Activated naive CD4-positive, alpha-beta T cell (primary cell): Measurements from ENCODE around the gene SPA17.
A peak's percentile ranks its signal among the peaks of the same experiment; 100 is the strongest.

Experiments
- DNase-seq, 4 experiments: peaks; one replicate each; lab custom pipeline; 2025; lab: John Stamatoyannopoulos, UW

Gene SPA17

DNA sequence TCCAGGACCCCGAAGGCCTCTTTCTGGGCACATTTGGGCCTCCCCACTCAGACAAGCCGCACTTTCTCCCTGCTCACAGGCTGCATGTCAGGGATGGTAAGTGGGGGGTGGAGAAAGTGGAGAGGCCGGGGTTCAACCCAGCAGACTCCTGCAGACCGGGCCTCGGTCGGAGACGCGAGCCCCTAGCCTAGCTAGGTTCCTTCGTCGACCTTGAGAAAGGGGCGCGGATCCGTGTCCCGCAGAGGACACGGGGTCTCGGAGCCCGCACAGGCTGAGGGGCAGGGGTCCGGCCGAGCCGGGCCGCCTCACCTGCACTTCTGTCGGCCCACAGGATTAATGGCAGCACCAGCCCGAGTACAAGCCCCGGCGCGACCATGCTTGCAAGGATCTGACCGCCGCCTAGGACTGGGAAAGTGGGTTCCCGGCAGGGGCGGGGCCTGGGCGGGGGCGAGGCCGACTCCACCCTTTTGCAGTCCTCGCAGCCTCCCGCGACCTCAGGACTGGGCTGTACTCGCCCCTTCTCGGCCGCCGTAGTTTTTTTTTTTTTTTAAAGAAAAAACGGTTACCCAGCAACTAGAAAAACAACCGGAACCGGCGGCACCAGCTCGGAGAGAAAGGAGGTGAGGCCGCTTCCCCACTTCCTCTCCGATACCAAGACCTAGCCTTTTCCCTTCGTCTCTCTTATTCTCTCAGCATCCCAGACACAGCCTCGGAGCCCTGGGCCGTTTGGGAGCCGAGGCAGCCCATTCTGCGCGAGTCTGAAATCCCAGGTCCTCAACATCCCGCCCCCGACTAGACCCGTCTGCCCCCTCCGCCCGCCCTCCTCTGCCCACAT, at the start of gene SPA17, which contains the start of gene SIAE:
SPA17 (plus strand) TSS at position 572 of the 835 bp plus-strand sequence. CDS start 1,361 bp downstream, outside the sequence.
SIAE (minus strand) TSS at position 407 of the 835 bp plus-strand sequence; CDS start at position 376, 31 bp downstream.
- DNase-seq: peak; percentile 59 to 74 (median 64)

GRCh38 chr11:124625504-124626168, 48.1 kb upstream of the SPA17 start:
- no peak for DNase-seq

GRCh38 chr11:124627546-124627945, 46.2 kb upstream of the SPA17 start:
- no peak for DNase-seq

DNA sequence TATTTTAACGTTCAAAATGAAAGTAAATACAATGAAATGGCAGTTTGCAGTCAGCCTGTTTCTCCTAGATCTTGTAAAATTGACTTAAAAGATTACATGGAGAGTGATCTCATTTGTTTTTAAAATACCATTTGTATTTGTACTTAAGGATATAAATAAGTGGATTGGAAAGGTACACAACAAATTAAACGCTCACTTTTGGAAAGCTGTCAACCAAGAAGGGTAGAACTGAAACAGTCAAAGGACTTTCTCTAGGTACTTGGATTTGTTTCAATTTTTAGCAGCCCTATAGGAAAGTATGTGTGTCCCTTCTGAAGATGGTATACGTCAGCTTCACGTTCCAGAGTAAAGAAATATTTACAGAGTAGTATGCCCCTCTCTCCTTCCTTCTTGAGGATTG, 43.7 kb upstream of the SPA17 start:
- no peak for DNase-seq

- no peak for DNase-seq
Observed at GRCh38 chr11:124633355-124633754, 40.3 kb upstream of the SPA17 start.

- no peak for DNase-seq
Observed at GRCh38 chr11:124635932-124636331, 37.8 kb upstream of the SPA17 start.

- DNase-seq: no peak
Observed at GRCh38 chr11:124638500-124638899, 35.2 kb upstream of the SPA17 start.

DNA sequence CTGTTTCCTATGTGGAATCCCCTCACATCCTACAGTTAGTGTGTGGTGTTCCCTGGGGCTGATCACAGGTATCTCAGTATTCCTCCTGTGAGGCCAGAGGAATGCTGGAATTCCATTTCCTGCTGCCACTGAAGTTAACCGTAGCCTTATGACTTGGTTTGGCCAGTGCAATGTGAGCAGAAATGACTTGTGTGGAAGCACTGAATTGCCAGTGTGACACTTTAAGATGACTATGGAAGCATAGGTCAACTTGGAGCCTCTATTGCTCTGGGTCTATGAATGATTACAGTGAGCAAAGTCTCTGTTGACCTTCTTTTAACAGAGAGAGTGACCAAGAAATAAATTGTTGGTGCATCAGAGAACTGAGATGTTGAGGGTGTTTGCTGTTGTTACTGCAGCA, 34.5 kb upstream of the SPA17 start:
- no peak for DNase-seq

- no peak for DNase-seq
Observed at GRCh38 chr11:124640666-124641065, 33.0 kb upstream of the SPA17 start.

GRCh38 chr11:124642628-124643027, 31.1 kb upstream of the SPA17 start:
- DNase-seq: no peak

DNA sequence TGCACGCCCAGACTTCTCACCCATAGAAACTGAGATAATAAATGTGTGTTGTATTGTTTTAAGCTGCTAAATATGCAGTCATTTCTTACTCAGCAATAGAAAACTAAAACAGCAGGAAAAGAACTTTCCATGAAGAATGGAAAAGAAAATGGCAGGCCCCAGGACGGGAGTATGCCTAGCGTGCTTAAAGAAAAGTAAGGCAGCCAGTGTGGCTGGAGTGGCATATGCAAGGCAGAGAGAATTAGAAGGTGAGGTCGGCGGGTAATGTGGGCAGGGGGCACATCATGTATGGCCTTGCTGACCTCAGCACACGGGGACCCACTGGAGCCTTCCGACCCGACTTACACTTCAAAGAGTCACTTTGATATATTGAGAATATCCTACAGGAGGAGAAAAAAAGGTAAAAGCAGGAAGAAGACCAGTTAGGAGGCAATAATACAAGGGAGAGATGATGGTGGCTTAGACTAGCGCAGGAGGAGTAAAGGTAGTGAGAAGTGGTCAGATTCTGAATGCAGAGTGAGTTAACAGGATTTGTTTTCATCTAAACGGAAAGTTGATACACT, 30.6 kb upstream of the SPA17 start:
- no peak for DNase-seq

DNA sequence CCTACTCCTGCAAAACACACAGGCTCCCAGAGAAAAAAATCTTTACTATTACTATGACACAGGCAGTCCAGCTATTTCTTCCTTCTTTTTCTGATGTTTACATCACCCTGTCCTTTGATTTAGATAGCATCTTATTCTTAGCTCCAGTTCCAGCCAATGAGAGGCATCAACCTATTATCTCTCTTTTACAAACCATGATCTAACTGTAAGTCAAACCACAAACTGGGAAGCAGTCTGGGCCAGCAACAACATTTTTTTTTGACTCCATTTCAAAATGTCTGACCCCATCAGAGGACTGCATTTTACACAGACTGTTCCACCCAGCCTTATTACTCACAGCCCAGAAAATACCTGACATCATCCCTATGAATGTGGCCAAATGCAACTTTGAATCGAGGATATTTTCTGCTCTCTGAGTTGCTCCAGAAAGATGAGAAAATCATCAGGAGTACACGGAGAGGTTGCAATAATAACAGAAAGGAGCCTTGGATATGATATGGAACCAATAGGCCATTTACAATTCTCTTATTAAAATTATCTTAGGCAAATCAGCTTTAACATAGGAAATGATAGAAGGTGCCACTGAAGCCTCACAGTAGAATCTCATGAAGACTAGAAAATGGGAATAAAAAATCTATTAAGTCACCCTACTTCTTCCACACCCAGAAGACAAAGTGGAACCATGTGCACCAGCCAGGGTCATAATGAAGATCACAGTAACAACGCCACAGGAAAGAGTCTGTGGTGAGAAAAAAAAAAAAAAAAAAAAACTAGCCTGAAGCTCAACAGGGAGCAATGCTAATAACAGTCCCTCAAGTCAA, 29.9 kb upstream of the SPA17 start:
- DNase-seq: no peak

- no peak for DNase-seq
Observed at GRCh38 chr11:124644426-124645280, 29.1 kb upstream of the SPA17 start.

DNA sequence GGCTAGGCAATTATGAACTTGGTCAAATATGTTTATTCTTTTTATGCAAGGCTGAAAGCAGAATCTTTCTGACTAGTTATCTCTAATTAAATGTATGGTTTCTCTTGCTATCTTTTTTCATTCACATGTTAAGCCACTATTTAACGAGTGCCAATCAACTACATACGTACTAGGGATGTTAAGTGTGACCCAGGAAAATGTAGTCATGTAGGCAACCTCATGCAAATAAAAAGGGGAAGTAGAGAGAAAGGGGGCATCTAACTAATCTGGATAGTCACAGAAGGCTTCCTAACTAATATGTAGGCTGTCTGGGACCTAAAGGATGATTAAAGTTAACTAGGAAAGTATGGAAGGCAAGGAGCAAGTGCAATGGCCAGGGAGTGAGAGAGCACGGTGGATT, 27.6 kb upstream of the SPA17 start:
- no peak for DNase-seq

- no peak for DNase-seq
Observed at GRCh38 chr11:124648610-124649009, 25.1 kb upstream of the SPA17 start.

DNA sequence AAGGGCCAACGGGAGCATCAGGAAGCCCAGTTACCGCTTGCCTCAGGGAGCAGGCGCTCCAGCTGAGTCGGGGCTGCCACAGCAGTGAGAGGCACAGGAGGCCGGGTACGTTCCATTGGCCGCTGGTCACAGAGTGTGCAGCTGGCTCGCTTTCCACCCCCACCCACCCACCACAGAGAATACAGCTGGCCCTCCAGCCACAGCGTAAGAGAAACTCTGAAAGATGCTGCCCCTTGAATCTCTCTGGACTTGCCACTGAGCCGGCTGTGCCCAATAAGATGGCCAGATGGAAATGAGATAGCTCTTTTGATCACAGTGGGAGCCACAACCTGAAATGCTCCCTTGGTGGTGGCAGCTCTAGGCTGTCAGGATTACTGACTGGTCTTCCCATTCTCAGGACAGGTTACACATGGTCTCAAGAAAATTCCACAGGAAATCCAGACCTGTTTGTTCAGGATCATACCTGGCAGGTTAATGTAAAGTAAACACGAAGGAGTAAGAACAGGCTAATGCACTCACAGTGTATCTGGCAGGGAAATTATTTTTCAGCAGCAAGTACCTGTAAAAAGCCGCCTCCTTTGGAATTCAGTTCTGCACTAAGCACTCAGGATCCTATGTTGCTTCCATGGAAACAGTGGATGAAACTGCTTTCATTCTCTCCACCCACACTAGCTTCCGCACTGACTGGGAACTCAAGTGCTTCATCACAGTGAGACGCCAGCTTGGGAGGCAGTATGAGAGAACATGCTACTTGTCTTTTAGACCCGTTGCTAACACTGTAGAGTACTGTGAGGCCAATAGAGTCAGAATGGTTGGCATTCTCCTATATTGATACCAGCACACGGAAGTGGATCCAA, 16.7 kb upstream of the SPA17 start:
- DNase-seq: no peak

- no peak for DNase-seq
Observed at GRCh38 chr11:124657904-124658303, 15.8 kb upstream of the SPA17 start.

GRCh38 chr11:124658501-124658900, 15.2 kb upstream of the SPA17 start:
- no peak for DNase-seq

DNA sequence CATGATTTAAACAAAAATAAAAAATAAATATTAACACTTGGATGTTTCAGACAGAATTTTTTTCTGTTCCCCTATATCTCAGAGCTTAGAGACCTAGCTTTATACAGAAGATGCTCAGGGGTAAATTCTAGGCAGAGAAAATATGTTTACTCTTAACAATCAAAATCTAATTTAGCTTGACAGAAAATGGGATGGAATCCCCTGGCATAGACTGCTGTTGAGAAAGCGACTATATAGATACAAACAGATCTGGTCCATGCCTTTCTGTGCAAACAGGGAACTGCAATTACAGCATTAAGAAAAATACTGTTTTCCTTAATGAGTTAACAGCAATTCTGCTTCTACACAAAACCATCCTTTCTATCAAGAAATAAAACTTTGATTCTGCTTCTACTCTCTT, 14.7 kb upstream of the SPA17 start:
- DNase-seq: no peak

DNA sequence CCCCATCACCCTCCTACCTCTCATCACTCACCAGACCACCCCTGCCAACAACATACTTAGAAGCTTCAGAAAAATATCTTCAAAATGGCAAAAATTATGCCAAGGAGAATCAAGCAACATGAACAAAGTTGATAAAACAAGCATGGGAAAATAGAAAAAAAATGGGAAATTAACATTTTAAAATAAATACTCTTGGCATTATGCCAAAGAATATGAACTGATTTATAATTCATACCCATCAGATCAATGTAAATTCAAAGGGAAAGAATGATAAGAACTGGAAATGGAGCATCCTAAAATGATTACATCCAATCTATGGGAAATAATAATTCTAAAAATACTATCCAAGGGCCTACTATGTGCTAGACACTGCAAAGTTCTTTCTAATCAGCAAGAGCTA, 12.2 kb upstream of the SPA17 start:
- DNase-seq: no peak
